Activated CD4-positive, CD25-positive, alpha-beta regulatory T cell treated with anti-CD3 and anti-CD28 coated beads, Interleukin-2, amount 50 U/mL, for 72 hours (primary cell): Measurements from ENCODE around the gene ELL2.
"Not testable (repeated sequence)": the region's sequence is repeated elsewhere in the genome, so short reads cannot be mapped to it uniquely, and the experiment has no call there.

Source experiments
- DNase-seq: peaks from one replicate; pipeline ENCODE4 v3.0.0; 2021

The ELL2 gene

GRCh38 chr5:95853490-95853889, 108.2 kb downstream of the ELL2 start:
- no peak for DNase-seq

DNA sequence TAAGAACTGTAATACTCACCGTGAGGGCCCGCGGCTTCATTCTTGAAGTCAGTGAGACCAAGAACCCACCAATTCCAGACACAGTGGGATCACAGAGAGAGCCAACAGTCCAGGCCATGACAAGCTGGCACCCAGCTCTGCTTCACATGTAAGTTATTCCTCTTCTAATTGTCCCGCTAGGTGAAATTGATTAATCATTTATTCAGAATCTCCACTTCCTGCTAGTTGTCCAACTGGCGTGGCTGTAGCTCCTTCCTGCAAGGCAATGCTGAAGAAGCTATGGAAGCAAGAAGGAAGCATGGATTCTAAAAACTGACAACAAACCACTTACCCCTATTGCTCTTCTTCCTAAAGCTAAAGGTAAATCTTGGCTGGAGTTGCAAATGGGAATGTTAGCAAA, 109.1 kb downstream of the ELL2 start:
- DNase-seq, result no peak

GRCh38 chr5:95851141-95851540, 110.5 kb downstream of the ELL2 start:
- DNase-seq, result not testable (repeated sequence)

GRCh38 chr5:95850391-95850894, 111.2 kb downstream of the ELL2 start:
- DNase-seq, result no peak

GRCh38 chr5:95848701-95849100, 113.0 kb downstream of the ELL2 start:
- DNase-seq, result no peak

DNA sequence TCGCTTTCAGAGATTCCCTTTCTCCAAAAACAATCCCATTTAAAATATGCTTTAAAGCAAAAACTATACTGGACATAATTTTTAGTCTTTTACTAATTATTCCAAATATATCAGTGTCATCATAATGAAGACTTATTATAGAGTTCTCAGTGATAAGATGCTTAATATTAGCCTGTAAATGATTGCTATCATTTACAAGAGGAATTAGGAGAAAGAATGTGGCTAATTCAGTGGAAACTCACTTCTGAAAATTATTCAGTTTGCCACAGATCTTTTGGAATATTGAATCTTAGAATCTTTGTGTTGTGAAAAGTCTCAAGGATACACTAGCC, 114.4 kb downstream of the ELL2 start:
- DNase-seq, result no peak

- DNase-seq, result peak; percentile 66
Observed at GRCh38 chr5:95846554-95847260, 114.9 kb downstream of the ELL2 start.

- no peak for DNase-seq
Observed at GRCh38 chr5:95845391-95845790, 116.3 kb downstream of the ELL2 start.

DNA sequence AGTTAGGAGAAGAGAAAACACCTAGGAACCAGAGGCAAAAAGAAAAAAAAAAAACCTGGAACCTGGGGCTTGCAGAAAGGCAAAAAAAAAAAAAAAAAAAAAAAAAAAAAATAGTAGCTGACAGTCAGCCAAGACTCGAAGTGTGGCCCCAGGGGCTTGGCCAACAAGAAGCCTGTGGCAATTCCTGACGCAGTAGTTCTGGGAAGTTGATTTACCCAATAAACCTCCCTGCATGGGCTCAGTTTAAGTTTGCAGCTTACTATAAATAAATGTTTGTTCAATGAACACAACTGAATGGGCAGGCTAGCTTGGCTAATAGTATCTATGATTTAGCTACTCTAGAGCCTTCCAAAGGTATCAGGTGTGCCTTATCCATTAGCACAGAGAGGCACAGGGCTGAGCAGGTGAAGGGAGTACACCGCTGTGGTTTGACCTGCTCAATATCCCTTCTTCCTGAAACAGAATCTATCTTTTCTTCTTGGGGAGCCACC, 117.9 kb downstream of the ELL2 start:
- no peak for DNase-seq

DNA sequence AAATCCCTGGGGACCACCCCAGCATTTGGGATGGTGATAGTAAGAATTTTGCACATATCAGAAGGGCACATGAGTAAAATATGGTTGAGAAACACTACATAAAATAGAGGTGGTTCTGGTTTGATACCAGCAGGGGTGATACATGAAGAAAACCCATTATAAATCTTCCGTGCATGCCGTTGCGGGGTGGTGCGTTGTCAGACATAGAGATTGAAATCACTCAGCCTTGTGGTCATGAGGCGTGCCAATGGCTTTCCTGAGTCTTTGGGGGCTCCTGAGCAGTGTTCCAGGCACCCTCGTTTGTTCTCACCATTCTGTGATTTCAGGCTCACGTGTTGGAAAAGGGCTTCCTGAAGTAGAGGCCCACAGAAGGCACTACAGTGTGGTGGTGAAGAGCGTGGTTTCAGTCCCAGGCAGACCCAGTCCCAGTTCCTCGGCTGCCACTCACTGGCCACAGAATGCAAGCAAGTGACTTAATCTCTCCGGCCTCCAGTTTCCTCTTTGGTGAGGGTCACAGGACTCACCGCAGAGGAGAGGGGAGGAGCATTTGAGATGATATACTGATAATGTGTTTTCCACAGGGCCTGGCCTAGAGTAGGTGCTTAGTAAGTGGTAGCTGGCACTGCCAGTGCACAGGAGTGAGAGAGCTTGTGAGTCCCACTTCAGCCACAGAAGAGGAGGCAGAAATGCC, 118.7 kb downstream of the ELL2 start:
- DNase-seq, result peak; percentile 65

- no peak for DNase-seq
Observed at GRCh38 chr5:95841914-95842812, 119.5 kb downstream of the ELL2 start.

DNA sequence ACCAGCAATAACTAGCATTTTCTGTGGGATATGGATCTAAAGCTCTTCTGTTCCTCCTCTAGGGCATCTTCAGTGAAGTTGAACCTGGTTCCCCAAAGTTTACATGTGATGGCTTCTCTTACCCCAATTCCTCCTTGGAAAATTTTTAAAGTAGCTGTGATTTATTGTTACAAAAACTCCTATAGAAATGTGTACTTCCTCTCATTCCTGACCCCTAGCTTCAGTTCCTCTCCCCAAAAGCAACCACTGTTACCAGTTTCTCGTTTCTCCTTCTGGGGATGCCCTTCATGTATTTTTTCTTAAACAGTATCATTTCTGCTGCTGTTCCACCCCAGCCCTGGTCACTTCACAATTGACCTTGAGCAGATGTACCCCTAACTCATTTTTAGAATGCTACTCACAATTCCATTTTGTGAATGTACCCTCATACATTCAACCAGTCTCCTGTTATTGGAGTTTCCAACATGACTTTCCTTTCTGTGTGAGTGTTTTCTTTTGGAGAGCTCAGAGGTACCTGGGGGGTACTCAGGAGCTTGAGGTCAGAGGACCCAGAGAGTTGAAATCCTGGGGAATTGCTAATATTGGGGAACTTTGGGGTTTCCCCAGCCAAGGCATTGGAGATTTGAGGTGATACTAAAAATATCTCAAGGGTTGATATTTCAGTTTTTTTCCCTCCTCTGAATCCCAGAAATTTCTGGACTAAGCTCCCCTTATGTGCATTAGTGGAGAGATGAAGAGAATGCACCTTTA, 120.5 kb downstream of the ELL2 start:
- no peak for DNase-seq

- no peak for DNase-seq
Observed at GRCh38 chr5:95839658-95840057, 122.0 kb downstream of the ELL2 start.

- no peak for DNase-seq
Observed at GRCh38 chr5:95838556-95838955, 123.1 kb downstream of the ELL2 start.

DNA sequence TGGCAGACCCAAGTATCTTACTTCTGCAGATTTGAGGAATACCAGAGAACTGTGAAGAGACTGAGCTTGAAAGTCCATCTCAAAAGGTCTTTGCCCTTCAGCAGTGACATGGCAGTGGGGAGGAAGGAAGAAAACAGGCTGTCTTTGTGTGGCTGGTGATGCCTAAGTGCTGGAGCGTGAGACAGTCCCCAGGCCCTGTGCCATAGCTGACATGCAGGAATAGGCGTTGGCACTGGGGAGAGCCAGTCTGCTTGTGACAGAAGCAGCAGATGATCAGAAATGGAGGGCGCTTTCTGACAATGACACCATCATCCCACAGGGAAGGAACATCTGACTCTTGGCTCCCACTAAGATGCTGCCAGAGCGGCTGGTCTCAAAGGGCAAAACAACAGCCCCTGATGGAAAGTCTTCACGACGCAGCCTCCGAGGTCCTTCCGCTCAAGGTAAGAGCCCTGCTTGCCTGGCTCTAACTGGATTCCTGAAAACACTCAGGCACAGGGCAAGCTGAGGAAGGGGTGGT, 123.6 kb downstream of the ELL2 start:
- DNase-seq, result no peak

- DNase-seq, result no peak
Observed at GRCh38 chr5:95837492-95837891, 124.2 kb downstream of the ELL2 start.

- DNase-seq, result not testable (repeated sequence)
Observed at GRCh38 chr5:95836971-95837370, 124.7 kb downstream of the ELL2 start.

GRCh38 chr5:95836544-95836943, 125.1 kb downstream of the ELL2 start:
- no peak for DNase-seq

DNA sequence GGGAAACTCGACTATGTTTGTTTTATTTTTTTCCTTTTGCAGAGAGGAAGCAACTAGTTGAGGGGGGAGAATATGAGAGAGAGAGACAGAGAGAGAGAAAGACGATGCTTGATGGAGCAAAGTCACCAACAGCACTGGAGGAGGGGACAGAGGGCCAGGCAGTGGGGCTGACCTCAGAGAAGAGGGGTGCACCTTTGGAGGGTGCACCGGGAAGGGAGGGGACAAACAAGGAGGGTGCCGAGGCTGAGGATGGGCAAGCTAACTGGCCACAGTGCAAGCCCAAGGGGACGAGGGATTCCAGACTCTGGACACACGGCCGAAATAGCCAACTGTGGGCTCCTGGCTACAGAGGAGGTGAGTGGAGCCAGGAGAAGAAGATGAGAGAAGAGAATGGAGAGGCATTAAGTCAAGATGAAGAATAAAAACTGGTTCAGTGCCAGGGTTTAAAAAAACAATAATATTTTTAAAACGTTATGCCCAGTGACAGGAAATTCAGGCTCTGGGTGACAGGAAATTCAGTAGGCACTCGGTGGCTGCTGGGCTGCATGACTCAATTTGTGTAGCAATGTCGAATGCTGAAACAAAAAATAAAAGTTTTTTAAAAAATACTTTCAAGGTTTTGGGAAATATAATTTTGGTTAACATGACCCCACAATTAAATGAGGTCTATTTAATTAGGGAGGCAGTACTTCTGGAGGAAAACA, 125.8 kb downstream of the ELL2 start:
- DNase-seq, result no peak
